Left lobe of liver (tissue), 2 donors: ENCODE measurements around the gene AK8. TPM values are rescaled to one million over a fixed set of nuclear protein-coding genes. Genes with fewer than 3 reads are reported as not detected.

Experiments used
- ATAC-seq: fragments of 200-7000 bp; cut with Tn5 transposase; one replicate; pipeline ENCODE4 v1.9.1; 2020; ENCODE audit warnings: mild to moderate bottlenecking, moderate library complexity
- DNase-seq: peaks from one replicate; pipeline ENCODE4 v3.0.0-alpha.2; 2020; ENCODE audit warnings: low spot score
- total RNA-seq: library from RNA; stranded (reverse); gene quantifications from one replicate; pipeline ENCODE4 v1.2.1, GENCODE V29; 2021
- donor health status: DM: no; HTN: no; CAD: no; lungs with moderate emphysema.
- donor health status: DM: no; HTN: yes; CAD: no.

The AK8 gene
- total RNA-seq, 1 donor from 2014 or later, result not detected

- ATAC-seq (no peak), DNase-seq (no peak)
Measured at GRCh38 chr9:132748450-132748849, 129.6 kb downstream of the AK8 start.

DNA sequence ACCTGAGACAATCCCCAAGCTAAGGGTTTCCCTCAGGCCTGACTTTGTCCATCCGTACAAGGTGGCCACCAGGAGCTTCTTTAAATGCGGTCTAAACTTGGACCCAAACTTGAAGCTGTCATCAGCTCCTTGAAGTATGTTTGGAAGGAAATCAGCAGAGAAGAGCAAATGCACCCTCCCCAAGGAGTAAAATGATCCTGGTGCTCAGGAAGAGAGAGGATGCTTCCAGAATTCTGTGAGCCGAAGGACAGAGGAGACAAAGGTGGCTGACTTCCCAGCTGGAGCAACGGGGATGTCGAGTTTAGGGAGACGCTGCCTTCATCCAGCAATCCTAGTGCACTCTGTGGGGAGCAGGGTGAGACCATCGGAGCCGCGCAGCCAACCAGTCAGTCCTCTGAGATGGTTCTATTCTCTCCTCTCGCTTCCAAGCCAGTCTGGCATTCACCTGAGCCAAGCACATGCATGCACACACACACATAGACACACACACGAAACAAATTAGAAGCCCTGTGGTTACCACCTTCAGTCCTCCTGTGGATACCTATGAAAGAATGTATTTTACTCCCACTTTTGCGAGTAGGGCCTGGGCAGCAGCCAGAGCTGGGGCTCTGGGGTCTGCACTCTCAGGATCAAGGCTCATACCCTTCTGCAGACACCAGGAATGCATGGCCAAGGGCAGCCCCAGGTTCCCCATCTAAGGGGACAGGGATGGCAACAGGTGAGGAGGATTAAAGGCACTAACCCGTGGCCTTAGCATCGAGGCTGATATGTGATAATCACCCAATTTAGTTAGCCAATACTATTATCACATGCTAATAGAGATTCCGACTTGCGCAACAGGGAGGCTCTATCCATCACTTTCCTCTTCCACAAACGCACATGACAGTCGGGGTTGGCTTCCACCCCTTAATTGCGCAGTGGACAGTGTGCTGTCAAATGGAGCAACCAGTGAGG, 132.1 kb downstream of the AK8 start:
- ATAC-seq, result no peak
- DNase-seq, result no peak

GRCh38 chr9:132744881-132745755, 133.0 kb downstream of the AK8 start:
- DNase-seq (no peak), ATAC-seq (no peak)

DNA sequence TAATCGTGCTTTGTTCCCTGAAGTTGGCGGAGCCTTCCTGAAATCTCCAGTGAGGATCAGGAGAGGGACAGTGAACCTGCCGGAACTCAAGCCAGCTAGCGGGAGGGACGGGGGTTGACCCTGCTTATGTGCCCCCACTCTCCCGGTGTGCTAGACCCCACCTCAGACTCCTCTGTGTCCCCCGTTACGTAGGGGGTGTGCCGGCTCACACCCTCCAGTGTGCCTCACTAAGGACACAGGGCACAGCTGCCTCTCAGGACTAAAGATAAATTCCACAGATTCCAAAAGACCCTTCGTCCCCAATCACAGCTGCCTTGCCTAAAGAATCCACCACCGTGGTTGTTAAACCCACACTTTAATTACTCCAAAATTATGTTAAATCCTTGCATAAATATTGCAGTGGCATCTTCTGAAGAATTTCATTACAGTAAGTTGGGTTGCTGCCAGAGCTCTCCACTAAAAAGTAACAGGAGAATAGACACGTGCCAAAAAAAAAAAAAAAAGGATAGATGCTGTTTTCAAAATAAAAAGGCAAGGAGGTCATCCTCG, 134.1 kb downstream of the AK8 start:
- ATAC-seq (no peak), DNase-seq (no peak)

DNA sequence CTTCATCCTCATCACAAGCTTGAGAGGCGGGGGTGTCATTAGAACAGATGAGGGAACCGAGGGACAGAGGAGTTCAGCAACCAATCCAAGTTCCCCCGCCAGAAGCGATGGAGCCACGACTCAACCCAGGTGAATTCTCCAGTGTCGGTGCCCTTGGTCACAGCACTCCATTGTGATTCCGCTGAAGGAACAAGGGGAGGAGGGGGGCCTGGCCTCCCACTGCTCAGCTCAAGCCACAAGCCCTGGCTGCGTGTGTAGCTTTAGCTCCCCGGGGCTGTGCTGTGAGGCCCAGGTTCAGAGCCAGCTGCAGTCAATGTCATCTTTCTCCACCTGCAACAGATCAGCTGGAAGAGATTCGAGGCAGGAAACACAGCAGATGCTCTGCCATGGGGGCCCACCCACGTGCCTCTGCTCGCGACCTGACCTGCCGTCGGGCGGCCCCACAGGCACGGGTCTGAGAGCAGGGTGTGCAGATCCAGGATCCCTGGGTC, 135.2 kb downstream of the AK8 start:
- DNase-seq (no peak), ATAC-seq (no peak)

DNA sequence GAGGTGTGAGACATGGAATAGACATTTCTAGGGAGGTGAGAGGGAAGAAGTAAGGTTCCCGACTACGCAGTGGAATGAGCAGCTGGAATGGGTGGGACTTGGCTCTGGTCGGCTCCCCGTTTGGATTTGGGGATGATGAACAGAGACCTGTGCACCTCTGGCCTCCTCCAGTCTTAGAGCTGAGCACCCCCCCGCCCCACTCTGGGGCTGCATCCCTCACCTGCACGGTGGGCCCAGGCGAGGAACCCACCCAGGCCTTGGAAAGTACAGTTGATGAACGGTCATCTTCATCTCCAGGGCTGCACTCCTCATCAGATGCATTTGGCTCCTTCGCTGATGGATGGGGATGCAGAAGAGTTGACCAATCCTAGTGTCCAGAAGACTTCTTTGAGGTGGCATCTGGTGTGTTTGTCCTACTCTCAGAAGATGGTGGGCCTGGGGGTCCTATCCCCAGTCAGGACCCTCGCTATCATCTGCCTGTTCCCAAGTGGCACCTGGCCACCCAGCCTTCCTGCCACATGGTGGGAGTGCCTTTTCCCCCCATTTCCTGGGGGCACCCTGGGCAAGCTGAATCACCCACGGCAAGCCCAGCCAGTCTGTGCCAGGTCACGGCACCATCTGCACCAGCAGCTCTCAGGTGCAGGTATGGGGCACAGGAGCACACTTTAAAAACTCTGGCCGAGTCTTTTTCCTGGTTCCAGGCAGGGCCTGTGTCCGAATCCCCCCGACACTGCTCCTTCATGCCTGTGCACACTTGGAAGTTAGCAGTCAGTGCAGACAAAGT, 137.4 kb downstream of the AK8 start:
- DNase-seq, result no peak
- no peak for ATAC-seq

DNA sequence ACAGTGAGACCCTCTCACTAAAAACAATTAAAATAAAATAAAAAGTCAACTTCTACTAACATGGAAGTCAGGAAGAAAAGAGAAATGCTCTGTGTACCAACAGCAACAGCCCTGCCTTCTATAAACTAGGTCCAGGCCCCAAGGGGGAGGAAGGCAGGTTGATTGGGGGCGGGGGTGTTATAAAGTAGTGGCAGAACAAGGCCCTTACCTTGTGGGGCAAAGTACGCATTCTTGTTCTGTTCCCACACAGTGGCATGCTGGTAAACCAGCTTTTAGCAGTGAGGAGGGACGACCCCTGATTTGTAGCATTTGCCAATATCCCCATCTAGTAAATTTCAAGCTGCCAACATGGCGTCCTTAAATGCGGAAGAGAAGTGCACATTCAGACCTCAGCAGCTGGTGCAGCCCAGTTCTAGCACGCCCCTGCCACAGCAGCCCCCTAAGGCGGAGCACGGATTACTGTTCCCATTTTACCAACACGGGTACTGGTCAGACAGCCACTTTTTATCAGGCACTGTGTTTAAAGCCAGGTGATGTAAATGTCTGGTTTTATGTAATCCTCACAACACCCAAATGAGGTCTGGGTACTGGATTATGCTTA, 138.3 kb downstream of the AK8 start:
- DNase-seq, result no peak
- no peak for ATAC-seq

DNA sequence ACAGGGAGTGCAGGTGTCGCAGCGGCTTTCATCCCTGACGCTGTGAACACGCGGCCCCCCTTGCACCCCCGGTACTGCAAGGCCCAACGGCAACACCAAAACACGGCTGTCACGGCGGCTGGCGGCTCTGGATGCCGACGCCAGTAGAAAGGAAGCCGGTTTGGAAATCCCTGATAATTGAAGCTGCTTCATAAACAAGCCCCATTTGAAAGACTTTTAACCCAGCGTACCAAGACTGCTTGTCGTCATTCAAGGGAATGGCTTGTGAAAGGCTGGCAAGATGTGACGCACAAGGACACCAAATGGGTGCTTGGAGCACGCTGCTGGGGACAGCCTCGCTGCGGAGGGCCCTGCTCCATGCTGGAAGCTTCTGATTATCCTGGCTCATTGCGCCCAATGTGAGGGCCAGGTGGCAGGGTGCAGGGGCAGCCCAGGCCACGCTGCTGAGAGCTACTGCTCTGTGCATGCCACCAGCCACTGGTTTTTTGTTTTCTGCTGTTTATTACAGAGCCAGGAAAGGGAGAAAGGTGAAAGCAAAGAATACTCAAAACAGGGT, 144.7 kb downstream of the AK8 start:
- ATAC-seq, result no peak

DNA sequence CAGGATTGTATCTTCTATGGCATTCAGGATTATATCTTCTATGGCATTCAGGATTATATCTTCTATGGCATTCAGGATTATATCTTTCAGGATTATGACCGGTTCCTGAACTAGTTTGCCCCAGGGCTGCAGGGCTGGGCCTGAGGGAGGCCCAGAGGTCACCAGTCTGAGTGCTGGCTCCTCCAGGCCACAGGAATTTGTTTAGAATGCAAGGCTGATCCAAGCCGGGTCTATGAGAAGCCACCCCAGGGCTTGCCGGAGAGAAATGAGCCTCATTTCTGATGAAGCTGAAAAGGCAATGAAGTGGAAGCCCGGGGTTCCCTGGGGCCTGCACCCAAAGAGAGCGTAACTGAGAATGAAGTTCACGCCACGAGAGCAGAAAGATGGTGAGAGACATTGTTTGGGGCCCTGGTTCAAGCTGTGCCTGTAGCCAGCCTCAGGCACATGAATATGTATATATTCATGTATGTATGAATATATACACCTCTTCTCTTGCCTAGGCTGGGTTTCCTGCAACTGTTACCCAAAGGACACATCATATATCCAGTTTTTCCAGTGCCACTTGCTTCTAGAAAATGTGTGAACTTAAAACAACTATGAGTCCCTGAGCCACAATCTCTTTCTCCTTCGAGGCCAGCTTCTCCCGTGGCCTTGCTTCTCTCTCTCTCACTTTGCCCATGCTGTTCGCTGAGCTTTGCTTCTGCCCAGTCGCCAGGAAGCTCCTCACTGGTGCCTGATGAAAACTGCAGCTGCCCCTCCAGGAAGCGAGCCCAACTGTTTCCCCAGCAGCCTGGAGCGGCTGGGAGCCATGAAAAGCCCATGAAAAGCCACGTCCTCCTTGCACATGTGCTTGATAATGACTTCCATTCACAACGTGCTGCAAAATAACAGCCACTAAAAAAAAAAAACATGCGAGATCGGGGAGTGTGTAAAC, 145.5 kb downstream of the AK8 start:
- no peak for DNase-seq
- no peak for ATAC-seq

More for the DNA sequence above, 144.7 kb downstream of the AK8 start:
- no peak for DNase-seq

GRCh38 chr9:132731230-132731629, 146.9 kb downstream of the AK8 start:
- no peak for DNase-seq
- no peak for ATAC-seq

DNA sequence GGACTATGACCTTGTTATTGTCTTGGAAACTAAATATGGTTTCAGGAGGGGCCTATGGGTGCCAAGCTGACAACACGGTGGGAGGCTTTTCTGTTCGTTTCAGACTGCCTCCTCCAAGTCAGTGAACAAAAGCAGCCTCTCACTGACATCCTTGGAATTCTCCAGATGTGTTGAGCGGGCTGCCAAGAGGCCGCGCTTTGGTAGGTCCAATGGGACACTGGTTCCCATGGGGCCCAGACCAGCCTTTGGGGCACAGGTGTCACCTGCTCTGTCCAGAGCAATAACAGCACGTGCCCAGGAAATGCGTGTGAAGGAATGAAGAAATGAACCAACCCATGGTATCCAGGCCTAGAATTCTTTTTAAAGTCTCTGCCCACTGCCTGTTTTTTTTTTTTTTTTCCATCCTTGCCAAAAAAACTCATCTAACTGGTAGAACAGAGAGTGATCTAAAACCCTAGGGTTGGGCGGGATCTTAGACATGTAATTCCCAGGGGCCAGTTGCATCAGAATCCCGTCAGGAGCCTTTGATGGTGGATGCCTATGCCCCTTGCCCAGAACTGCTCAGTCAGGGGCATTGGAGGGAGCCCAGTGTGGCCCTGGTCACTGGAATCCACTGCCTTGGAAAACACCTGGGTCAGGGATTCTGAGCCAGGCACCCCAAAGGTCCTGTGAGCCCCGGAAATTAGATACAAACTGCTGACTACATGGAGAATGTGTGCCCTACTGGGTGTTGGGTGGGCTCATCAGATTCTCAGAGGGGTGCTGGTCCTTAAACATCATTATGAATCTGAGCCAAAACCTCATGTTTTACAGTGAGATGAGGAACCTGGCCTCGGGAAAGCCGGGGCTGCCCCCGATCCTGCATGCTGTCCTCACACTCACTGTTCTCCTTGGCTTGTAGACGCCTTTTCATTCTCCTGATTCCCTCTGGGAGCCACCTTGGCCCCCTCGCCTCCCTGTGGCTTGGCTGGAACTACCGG, 147.7 kb downstream of the AK8 start:
- no peak for ATAC-seq

DNA sequence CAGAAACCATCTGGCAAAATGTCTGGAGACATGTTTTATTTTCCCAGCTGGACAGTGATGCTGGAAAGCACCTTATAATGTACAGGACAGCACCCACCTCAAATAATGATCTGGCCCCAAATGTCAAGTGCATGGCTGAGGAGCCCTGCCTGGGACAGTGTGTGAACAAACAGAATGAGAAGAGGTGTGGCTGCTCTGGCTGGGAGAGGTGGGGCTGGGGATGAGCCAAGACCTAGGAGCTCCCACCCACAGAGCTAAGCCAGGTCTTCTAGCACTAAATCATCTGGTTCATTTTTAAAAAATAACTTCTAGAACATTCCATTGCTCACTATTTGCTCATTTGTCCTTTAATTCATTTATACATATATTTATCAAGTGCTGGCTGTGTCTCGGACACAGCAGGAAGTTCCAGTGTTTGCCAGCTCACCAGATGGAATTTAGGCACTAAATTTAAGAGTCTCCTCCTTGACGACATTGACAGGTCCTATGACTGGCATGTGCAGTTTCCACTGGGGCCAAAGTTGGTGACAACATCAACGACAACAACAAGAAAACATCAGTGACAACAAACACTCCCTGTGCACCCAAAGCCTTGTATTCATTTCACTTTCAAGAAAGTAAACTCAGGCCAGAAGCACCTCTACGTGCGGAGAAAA, 148.7 kb downstream of the AK8 start:
- ATAC-seq (no peak), DNase-seq (no peak)

More for the DNA sequence above, 147.7 kb downstream of the AK8 start:
- DNase-seq, result no peak

DNA sequence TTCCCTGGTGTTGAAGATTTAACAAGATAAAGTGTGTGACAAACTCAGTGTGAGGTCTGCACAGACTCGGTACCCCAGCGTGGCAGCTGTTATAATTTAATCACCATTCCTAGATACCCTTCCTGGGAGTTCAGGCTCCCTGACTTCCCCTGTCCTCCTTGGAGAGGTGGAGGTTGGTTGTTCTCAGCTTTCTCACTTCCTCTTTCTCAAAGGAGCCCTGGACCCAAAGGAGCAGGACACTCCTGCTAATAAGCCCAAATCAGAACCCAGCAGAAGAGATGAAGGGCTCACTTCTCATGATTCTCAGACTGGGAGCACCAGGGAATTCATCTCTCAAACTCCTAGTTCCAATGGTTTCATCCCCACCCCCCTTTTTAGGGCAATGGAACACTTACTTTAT, 149.6 kb downstream of the AK8 start:
- no peak for DNase-seq
- no peak for ATAC-seq

- ATAC-seq, result no peak
- DNase-seq, result no peak
Measured at GRCh38 chr9:132728071-132728470, 150.0 kb downstream of the AK8 start.

GRCh38 chr9:132726576-132727130, 151.4 kb downstream of the AK8 start:
- ATAC-seq (no peak), DNase-seq (no peak)

- DNase-seq (no peak), ATAC-seq (no peak)
Measured at GRCh38 chr9:132725306-132725705, 152.8 kb downstream of the AK8 start.

- DNase-seq, result no peak
- no peak for ATAC-seq
Measured at GRCh38 chr9:132723809-132724208, 154.3 kb downstream of the AK8 start.
